ENCODE results near the gene TTLL10.
A peak's percentile ranks its signal among the peaks of the same experiment; 100 is the strongest.

Gene TTLL10

GRCh38 chr1:1157914-1158710 lies 15.6 kb upstream of the TTLL10 start:
- peak in 1 of 2 donors; percentile 25 for DNase-seq

GRCh38 chr1:1160281-1160930 lies 13.3 kb upstream of the TTLL10 start:
- DNase-seq = no peak

DNA sequence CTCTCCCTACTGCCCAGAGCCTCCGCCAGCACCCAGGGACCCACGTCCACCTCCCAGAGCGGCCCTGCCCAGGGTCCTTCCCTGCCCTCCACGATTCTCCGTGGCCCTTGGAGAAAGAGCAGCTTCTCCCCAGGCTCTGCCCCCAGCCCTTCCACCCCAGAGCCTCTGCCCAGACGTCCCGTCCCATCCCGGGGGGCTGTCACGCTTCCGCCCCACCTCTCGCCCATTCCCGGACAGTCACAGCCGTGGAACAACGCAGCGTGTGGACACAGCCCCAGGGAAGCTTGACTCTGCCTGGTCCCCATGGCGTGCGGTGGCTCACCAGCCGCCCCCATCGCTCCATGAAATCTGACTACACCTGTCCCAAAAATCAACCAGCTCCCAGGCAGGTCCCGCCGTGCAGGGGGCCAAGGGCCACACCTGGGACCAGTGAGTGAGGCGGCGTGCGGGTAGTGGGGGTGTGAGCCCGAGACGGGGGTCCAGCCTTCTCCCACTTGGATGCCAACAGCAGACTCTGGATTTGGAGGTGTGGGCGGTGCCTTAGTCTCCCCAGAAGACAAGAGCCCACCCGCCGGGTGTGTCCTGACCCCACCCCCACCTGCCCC lies 12.5 kb upstream of the TTLL10 start:
- DNase-seq = no peak

GRCh38 chr1:1161683-1162079 lies 12.0 kb upstream of the TTLL10 start:
- no peak for DNase-seq

GRCh38 chr1:1162597-1163537 lies 10.8 kb upstream of the TTLL10 start:
- no peak for DNase-seq

GRCh38 chr1:1163538-1164070 lies 10.1 kb upstream of the TTLL10 start:
- no peak for DNase-seq

DNA sequence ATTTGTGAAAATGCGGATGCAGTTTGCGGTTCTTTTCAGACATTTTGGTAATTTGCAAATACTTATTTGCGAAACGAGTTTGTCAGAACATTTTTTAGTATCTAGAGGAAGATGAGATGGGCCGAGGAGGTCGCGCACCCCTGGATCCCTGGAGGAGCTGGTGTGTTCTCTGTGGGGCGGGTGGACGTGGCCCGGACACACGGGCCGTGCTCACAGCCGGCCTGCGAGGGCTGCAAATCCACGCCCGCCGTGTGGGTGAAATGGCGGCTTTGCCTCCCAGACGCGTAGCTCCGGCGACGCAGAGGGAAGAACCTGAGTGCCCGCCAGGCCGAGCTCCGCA lies 9.3 kb upstream of the TTLL10 start:
- no peak for DNase-seq

DNA sequence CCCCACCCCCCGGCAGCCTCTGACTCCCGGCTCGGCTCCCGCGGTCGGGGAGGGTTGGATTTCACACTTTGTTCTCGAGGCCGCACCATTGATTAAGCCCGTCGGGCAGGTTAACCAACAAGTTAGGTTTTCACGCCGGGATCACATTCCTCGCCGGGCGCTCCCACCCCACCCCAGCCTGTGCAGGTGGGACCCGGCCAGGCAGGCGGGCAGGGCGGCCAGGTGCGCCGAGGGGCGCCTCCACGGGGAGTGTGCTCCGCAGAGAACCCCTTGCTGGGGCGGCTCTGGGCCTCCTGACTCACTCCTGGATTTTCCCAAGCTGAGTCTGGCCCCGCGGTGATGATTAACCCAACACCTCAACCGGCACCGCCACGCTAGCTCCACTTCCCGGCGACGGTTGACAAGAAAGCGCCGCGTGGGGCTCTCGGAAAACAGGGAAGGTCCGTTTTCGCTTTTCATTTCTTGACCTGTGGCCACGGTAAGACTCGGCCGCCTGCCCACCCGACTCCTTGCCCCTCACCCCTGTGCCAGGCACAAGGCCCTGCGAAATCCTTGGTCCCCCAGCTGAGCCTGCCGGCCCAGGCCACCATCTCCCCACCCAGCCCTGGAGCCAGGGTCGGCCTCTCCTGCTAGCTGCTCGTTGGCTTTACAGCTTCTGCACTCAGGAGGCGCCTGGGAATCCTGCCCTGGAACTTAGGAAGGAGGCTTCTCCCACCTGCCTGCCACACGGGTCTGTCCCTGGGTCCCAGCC lies 8.8 kb upstream of the TTLL10 start:
- DNase-seq = no peak

GRCh38 chr1:1165485-1165884 lies 8.2 kb upstream of the TTLL10 start:
- DNase-seq = no peak

DNA sequence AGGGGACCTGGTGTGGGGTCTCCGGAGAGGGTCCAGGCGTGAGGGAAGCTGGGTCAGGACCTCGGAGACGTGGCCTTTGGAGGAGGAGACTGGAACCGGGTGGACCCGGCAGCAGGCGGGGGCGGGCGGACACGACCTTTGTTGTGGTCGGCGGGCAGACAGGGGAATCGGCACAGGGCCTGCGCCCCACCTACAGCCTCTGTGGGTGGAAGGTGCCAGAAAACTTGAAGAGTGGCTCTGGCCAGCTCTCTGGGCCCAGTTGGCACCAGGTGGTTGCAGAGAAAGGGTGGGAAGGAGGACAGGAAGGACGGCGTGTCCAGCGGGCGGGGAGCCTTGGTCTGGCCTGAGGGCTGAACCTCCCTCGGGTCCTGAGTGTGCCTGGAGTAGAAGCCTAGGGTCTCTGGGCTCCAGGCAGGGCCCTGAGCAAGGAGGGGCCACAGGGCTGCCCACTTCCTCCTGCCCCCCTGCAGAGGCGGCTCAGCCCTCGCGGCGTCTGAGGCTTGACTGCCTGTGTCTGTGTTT lies 7.7 kb upstream of the TTLL10 start:
- no peak for DNase-seq

GRCh38 chr1:1166642-1167397 lies 6.9 kb upstream of the TTLL10 start:
- no peak for DNase-seq

DNA sequence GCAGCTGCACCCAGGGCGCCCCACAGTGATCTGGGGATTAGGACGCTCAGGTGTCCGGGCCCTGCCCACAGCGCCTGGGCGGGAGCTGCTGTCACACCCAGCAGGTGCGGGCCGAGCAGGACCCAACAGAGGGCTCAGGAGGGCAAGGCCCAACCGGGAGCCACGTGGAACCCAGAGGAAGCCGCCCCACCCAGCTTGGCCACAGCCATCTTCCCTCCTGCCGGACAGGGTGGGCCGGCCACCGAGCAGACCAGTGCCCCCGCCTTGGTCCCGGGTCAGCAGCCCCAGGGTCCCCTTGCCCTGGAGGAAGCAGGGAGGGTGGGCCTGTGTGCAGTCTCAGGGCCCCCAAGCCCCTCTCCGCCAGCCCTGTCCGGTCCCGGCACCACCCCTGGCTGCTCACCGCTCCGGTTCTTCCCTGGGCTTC lies 6.3 kb upstream of the TTLL10 start:
- DNase-seq = no peak

GRCh38 chr1:1167841-1168450 lies 5.7 kb upstream of the TTLL10 start:
- DNase-seq = no peak

DNA sequence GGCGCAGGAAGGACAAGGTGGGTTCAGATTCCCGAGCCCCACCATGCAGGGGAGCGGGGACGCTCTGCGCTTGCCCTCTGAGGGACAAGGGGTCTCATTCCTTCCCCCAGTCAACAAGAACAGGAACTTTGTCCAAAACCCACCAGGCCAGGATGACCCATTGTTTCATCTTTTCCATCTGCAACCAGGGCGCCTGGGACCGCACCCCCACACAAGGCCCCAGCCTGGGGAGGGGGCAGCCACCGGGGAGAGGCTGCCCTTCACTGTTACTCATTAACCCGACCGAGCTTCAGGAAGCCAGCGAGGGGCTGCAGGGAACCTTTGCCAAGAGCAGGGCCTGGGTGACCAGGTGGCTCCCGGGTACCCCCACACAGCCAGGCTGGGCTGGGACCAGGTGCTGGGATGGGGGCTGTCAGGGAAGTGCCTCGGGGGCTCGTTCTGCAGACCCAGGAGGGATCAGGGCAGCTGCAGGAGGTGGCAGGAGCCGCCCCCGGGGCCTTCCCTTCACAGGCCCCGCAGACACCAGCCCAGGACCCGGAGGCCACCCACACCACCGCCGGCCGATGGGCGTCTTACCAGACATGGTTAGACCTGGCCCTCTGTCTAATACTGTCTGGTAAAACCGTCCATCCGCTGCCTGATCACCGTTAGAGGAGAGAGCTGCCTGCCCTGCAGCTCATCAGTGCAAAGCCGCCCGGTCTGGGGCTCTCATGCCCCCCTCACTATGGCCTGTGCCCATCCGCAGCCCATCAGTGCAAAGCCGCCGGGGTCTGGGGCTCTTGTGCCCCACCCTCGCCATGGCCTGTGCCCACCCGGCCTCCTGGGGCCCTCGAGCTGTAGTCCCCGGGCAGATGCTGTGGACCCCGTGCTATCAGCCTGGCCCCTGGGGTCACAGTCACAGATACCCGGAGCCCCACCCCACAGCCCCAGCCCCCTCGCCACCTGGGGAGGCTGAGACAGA lies 4.9 kb upstream of the TTLL10 start:
- DNase-seq = no peak

DNA sequence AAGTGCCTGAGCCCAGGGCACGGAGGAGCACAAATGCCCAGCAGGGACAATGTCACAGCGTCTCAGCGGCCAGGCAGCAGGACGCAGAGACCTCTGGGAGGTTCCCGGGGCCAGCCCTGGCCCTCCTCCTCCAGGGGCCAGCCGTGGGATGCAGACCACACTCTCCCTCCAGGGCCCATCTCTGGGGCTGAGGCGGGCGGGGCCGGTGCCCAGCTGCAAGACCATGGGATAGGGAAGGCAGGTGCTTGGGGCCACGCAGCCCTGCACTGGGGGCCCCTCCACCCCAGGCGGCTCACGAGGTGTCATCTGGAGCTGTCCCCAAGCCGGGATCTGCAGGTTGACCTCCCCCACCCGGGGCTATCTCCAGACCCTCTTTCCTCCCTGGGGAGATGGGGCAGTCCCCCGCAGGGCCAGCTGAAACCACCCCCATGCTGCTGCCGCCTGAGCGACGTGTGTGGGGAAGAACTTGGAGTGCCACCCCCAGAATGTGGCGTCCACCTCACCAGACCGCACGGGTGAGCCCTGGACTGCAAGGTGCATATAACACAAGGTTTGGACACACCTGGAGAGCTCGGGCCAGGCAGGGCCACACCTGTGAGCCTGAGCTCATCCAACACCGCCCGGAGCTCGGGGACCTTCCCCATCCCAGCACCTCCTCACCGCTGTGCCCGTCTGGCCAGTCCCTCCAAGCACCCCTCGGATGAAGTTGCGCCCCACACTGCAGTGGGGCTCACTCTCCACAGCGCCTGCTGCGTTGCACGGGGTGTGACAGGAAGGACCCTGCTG lies 4.1 kb upstream of the TTLL10 start:
- DNase-seq = no peak

- no peak for DNase-seq
Measured at GRCh38 chr1:1170215-1171091, 3.2 kb upstream of the TTLL10 start.

DNA sequence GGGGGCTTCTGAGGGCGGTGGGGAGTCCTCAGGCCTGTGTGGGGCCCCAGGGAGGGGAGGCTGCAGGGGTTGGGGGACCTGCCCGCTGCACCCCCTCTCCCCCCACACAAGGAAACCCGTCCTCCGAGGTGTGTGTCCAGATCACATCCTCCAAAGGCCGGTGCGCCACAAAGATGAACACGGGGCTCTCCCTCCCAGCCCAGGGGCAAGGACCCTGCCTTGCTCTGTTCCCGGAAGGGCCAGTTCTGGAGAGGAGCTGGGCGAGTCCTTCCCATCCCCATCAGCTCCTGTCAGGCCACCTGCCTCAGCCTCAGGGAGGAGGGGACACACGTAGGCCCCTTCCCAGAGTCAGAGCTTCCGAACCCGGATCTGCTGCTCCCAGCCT lies 2.5 kb upstream of the TTLL10 start:
- no peak for DNase-seq

All from activated CD4-positive, alpha-beta T cell treated with anti-CD3 and anti-CD28 coated beads for 4 hours (primary cell).